Measurements from ENCODE around the gene DGKG.

Gene DGKG

GRCh38 chr3:186173224-186173815, 188.7 kb downstream of the DGKG start:
- WGBS (ENCODE audit: insufficient coverage, insufficient read length): no CpG with 5 or more reads among the region's 9 CpGs
- H3K4me1 ChIP-seq (ENCODE audit: control insufficient read depth, insufficient read depth, low read length): no peaks in the 10 kb centered on the region

GRCh38 chr3:186172353-186172752, 189.7 kb downstream of the DGKG start:
- no peaks in the 10 kb centered on the region for H3K9me3 ChIP-seq (ENCODE audit: control insufficient read depth, insufficient read depth, low read length)
- no CpG with 5 or more reads among the region's 2 CpGs for WGBS (ENCODE audit: insufficient coverage, insufficient read length)

More at GRCh38 chr3:186173224-186173815, 188.7 kb downstream of the DGKG start:
- no peaks in the 10 kb centered on the region for H3K27me3 ChIP-seq (ENCODE audit: control insufficient read depth, insufficient read depth, low read length)
- DNase-seq (ENCODE audit: low read depth, low spot score): no peak
- no peaks in the 10 kb centered on the region for H3K9me3 ChIP-seq (ENCODE audit: control insufficient read depth, insufficient read depth, low read length)
- H3K4me3 ChIP-seq (ENCODE audit: low read length): no peak overlapping the region
- H3K36me3 ChIP-seq (ENCODE audit: control insufficient read depth, insufficient read depth, low read length): no peaks in the 10 kb centered on the region
- no peak overlapping the region for H3K27ac ChIP-seq (ENCODE audit: low read length)

GRCh38 chr3:186171521-186171920, 190.5 kb downstream of the DGKG start:
- DNase-seq (ENCODE audit: low read depth, low spot score): no peak
- no peaks in the 10 kb centered on the region for H3K4me1 ChIP-seq (ENCODE audit: control insufficient read depth, insufficient read depth, low read length)
- no peak overlapping the region for H3K4me3 ChIP-seq (ENCODE audit: low read length)
- no peaks in the 10 kb centered on the region for H3K36me3 ChIP-seq (ENCODE audit: control insufficient read depth, insufficient read depth, low read length)
- H3K27ac ChIP-seq (ENCODE audit: low read length): no peak overlapping the region
- no CpG with 5 or more reads among the region's 2 CpGs for WGBS (ENCODE audit: insufficient coverage, insufficient read length)
- H3K9me3 ChIP-seq (ENCODE audit: control insufficient read depth, insufficient read depth, low read length): no peaks in the 10 kb centered on the region
- H3K27me3 ChIP-seq (ENCODE audit: control insufficient read depth, insufficient read depth, low read length): no peaks in the 10 kb centered on the region

More at GRCh38 chr3:186172353-186172752, 189.7 kb downstream of the DGKG start:
- no peaks in the 10 kb centered on the region for H3K4me1 ChIP-seq (ENCODE audit: control insufficient read depth, insufficient read depth, low read length)
- H3K4me3 ChIP-seq (ENCODE audit: low read length): no peak overlapping the region
- H3K36me3 ChIP-seq (ENCODE audit: control insufficient read depth, insufficient read depth, low read length): no peaks in the 10 kb centered on the region
- no peaks in the 10 kb centered on the region for H3K27me3 ChIP-seq (ENCODE audit: control insufficient read depth, insufficient read depth, low read length)
- DNase-seq (ENCODE audit: low read depth, low spot score): no peak
- no peak overlapping the region for H3K27ac ChIP-seq (ENCODE audit: low read length)

- WGBS (ENCODE audit: insufficient coverage, insufficient read length): no CpG with 5 or more reads among the region's 2 CpGs
- Histone ChIP-seq H3K27me3 (ENCODE audit: control insufficient read depth, insufficient read depth, low read length) (no peaks in the 10 kb centered on the region), H3K27ac (ENCODE audit: low read length) (no peak overlapping the region)
These were observed 191.5 kb downstream of the DGKG start for GRCh38 chr3:186170516-186170915.

GRCh38 chr3:186169379-186169778, 192.7 kb downstream of the DGKG start:
- WGBS (ENCODE audit: insufficient coverage, insufficient read length): no CpG with 5 or more reads among the region's 2 CpGs
- no peak overlapping the region for H3K4me3 ChIP-seq (ENCODE audit: low read length)
- no peaks in the 10 kb centered on the region for H3K4me1 ChIP-seq (ENCODE audit: control insufficient read depth, insufficient read depth, low read length)
- H3K36me3 ChIP-seq (ENCODE audit: control insufficient read depth, insufficient read depth, low read length): no peaks in the 10 kb centered on the region
- no peak for DNase-seq (ENCODE audit: low read depth, low spot score)
- H3K27ac ChIP-seq (ENCODE audit: low read length): no peak overlapping the region
- H3K27me3 ChIP-seq (ENCODE audit: control insufficient read depth, insufficient read depth, low read length): no peaks in the 10 kb centered on the region
- no peaks in the 10 kb centered on the region for H3K9me3 ChIP-seq (ENCODE audit: control insufficient read depth, insufficient read depth, low read length)

More at GRCh38 chr3:186170516-186170915, 191.5 kb downstream of the DGKG start:
- no peak for DNase-seq (ENCODE audit: low read depth, low spot score)
- Histone ChIP-seq H3K36me3 (ENCODE audit: control insufficient read depth, insufficient read depth, low read length) (no peaks in the 10 kb centered on the region), H3K4me3 (ENCODE audit: low read length) (no peak overlapping the region), H3K4me1 (ENCODE audit: control insufficient read depth, insufficient read depth, low read length) (no peaks in the 10 kb centered on the region), H3K9me3 (ENCODE audit: control insufficient read depth, insufficient read depth, low read length) (no peaks in the 10 kb centered on the region)

- Histone ChIP-seq H3K36me3 (ENCODE audit: control insufficient read depth, insufficient read depth, low read length) (no peaks in the 10 kb centered on the region), H3K27me3 (ENCODE audit: control insufficient read depth, insufficient read depth, low read length) (no peaks in the 10 kb centered on the region), H3K9me3 (ENCODE audit: control insufficient read depth, insufficient read depth, low read length) (no peaks in the 10 kb centered on the region), H3K4me1 (ENCODE audit: control insufficient read depth, insufficient read depth, low read length) (no peaks in the 10 kb centered on the region), H3K27ac (ENCODE audit: low read length) (no peak overlapping the region), H3K4me3 (ENCODE audit: low read length) (no peak overlapping the region)
- no peak for DNase-seq (ENCODE audit: low read depth, low spot score)
These were observed 193.1 kb downstream of the DGKG start for GRCh38 chr3:186168976-186169375.

- DNase-seq (ENCODE audit: low read depth, low spot score): no peak
- H3K27me3 ChIP-seq (ENCODE audit: control insufficient read depth, insufficient read depth, low read length): no peaks in the 10 kb centered on the region
- H3K36me3 ChIP-seq (ENCODE audit: control insufficient read depth, insufficient read depth, low read length): no peaks in the 10 kb centered on the region
- H3K9me3 ChIP-seq (ENCODE audit: control insufficient read depth, insufficient read depth, low read length): no peaks in the 10 kb centered on the region
- H3K4me1 ChIP-seq (ENCODE audit: control insufficient read depth, insufficient read depth, low read length): no peaks in the 10 kb centered on the region
- H3K4me3 ChIP-seq (ENCODE audit: low read length): no peak overlapping the region
- H3K27ac ChIP-seq (ENCODE audit: low read length): no peak overlapping the region
- no CpG with 5 or more reads among the region's 1 CpG for WGBS (ENCODE audit: insufficient coverage, insufficient read length)
These were observed 194.2 kb downstream of the DGKG start for GRCh38 chr3:186167646-186168395.

- no CpG with 5 or more reads among the region's 3 CpGs for WGBS (ENCODE audit: insufficient coverage, insufficient read length)
- Histone ChIP-seq H3K27ac (ENCODE audit: low read length) (no peak overlapping the region), H3K27me3 (ENCODE audit: control insufficient read depth, insufficient read depth, low read length) (no peaks in the 10 kb centered on the region)
These were observed 195.3 kb downstream of the DGKG start for GRCh38 chr3:186166491-186167288.

GRCh38 chr3:186166036-186166435, 196.0 kb downstream of the DGKG start:
- H3K27me3 ChIP-seq (ENCODE audit: control insufficient read depth, insufficient read depth, low read length): no peaks in the 10 kb centered on the region
- no CpG with 5 or more reads among the region's 3 CpGs for WGBS (ENCODE audit: insufficient coverage, insufficient read length)
- no peaks in the 10 kb centered on the region for H3K36me3 ChIP-seq (ENCODE audit: control insufficient read depth, insufficient read depth, low read length)
- no peaks in the 10 kb centered on the region for H3K4me1 ChIP-seq (ENCODE audit: control insufficient read depth, insufficient read depth, low read length)
- no peaks in the 10 kb centered on the region for H3K9me3 ChIP-seq (ENCODE audit: control insufficient read depth, insufficient read depth, low read length)
- H3K4me3 ChIP-seq (ENCODE audit: low read length): no peak overlapping the region
- no peak overlapping the region for H3K27ac ChIP-seq (ENCODE audit: low read length)
- no peak for DNase-seq (ENCODE audit: low read depth, low spot score)

More at GRCh38 chr3:186166491-186167288, 195.3 kb downstream of the DGKG start:
- Histone ChIP-seq H3K4me1 (ENCODE audit: control insufficient read depth, insufficient read depth, low read length) (no peaks in the 10 kb centered on the region), H3K4me3 (ENCODE audit: low read length) (no peak overlapping the region), H3K36me3 (ENCODE audit: control insufficient read depth, insufficient read depth, low read length) (no peaks in the 10 kb centered on the region), H3K9me3 (ENCODE audit: control insufficient read depth, insufficient read depth, low read length) (no peaks in the 10 kb centered on the region)
- no peak for DNase-seq (ENCODE audit: low read depth, low spot score)

GRCh38 chr3:186165331-186165730, 196.7 kb downstream of the DGKG start:
- WGBS (ENCODE audit: insufficient coverage, insufficient read length): no CpG with 5 or more reads among the region's 1 CpG
- H3K4me3 ChIP-seq (ENCODE audit: low read length): no peak overlapping the region
- H3K27ac ChIP-seq (ENCODE audit: low read length): no peak overlapping the region
- DNase-seq (ENCODE audit: low read depth, low spot score): no peak
- no peaks in the 10 kb centered on the region for H3K9me3 ChIP-seq (ENCODE audit: control insufficient read depth, insufficient read depth, low read length)
- H3K36me3 ChIP-seq (ENCODE audit: control insufficient read depth, insufficient read depth, low read length): no peaks in the 10 kb centered on the region
- H3K4me1 ChIP-seq (ENCODE audit: control insufficient read depth, insufficient read depth, low read length): no peaks in the 10 kb centered on the region
- H3K27me3 ChIP-seq (ENCODE audit: control insufficient read depth, insufficient read depth, low read length): no peaks in the 10 kb centered on the region
